H1 (cell line): Measurements from ENCODE around the gene RDH12. TPM values are rescaled to one million over a fixed set of nuclear protein-coding genes. Genes with fewer than 3 reads are reported as not detected.

ENCODE experiments used
- CTCF ChIA-PET: fragments of 300-600 bp; sonication (Branson Sonifier 250); formaldehyde crosslinking; loops from one replicate; lab custom pipeline; 2021; ENCODE audit not compliant: partially characterized antibody; lab: Charles Lee
- POLR2A ChIA-PET: fragments of 300-600 bp; sonication (Branson Sonifier 250); formaldehyde crosslinking; loops from one replicate; lab custom pipeline; 2021; ENCODE audit warnings: inconsistent platforms; ENCODE audit not compliant: partially characterized antibody; lab: Charles Lee
- DNase-seq, 2 experiments: peaks; one replicate each; pipeline versions ENCODE4 v3.0.0 to v3.0.0-alpha.2; 2010 to 2022; ENCODE audit warnings: low spot score in 2 of 2, low read depth in 1 of 2, mixed read lengths in 1 of 2
- FAIRE-seq: peaks from 2 replicates; lab custom pipeline; 2011; peaks lifted over from hg19 to GRCh38; lab: Jason Lieb, UNC
- H2AFZ ChIP-seq: 2 replicates; pipeline ENCODE4 v1.8.1; 2012; ENCODE audit warnings: low read length, inconsistent platforms
- H2AK5ac ChIP-seq: 2 replicates; pipeline ENCODE4 v1.6.1; 2013; ENCODE audit warnings: low read depth, low read length
- H2BK120ac ChIP-seq: replicated peaks from 2 replicates; pipeline ENCODE3; 2013; ENCODE audit warnings: low read depth, low read length, inconsistent platforms
- H2BK12ac ChIP-seq: 2 replicates; pipeline ENCODE4 v1.6.1; 2013; ENCODE audit warnings: low read depth, low read length
- H2BK15ac ChIP-seq: 2 replicates; pipeline ENCODE4 v1.6.1; 2013; ENCODE audit warnings: low read length
- H2BK20ac ChIP-seq: 2 replicates; pipeline ENCODE4 v1.6.1; 2013; ENCODE audit warnings: low read length
- H2BK5ac ChIP-seq: 2 replicates; pipeline ENCODE4 v1.6.1; 2013; ENCODE audit warnings: low read depth, low read length
- H3K14ac ChIP-seq: 2 replicates; pipeline ENCODE4 v1.6.1; 2013; ENCODE audit warnings: inconsistent platforms; ENCODE audit not compliant: insufficient read length
- H3K18ac ChIP-seq: 2 replicates; pipeline ENCODE4 v1.6.1; 2013; ENCODE audit warnings: low read length; ENCODE audit errors: extremely low read depth
- H3K23ac ChIP-seq: 2 replicates; pipeline ENCODE4 v1.6.1; 2013; ENCODE audit warnings: inconsistent platforms; ENCODE audit not compliant: insufficient read length
- H3K23me2 ChIP-seq: 2 replicates; pipeline ENCODE4 v1.6.1; 2013; ENCODE audit warnings: low read depth, low read length
- H3K27ac ChIP-seq: 2 replicates; pipeline ENCODE4 v1.6.1; 2011; ENCODE audit warnings: low read depth, low read length, inconsistent platforms
- H3K27me3 ChIP-seq, 4 experiments: replicated peaks in 1 of 4; 1 replicate in 1 of 4; 2 replicates in 3 of 4; pipeline versions ENCODE4 v1.6.1 to v1.8.1; 2011 to 2013; ENCODE audit warnings: low read length in 3 of 4, mild to moderate bottlenecking in 3 of 4, inconsistent platforms in 2 of 4, mixed read lengths in 2 of 4, moderate library complexity in 1 of 4; ENCODE audit not compliant: control insufficient read depth in 3 of 4, insufficient read depth in 3 of 4; ENCODE audit errors: extremely low read depth in 1 of 4
- H3K36me3 ChIP-seq, 4 experiments: 2 replicates each; pipeline versions ENCODE4 v1.6.1 to v1.8.1; 2011 to 2013; ENCODE audit warnings: mild to moderate bottlenecking in 4 of 4, low read length in 3 of 4, moderate library complexity in 2 of 4, control low read depth in 1 of 4, inconsistent platforms in 1 of 4; ENCODE audit not compliant: insufficient read depth in 4 of 4, control insufficient read depth in 2 of 4
- H3K4ac ChIP-seq: replicated peaks from 2 replicates; pipeline ENCODE3; 2013; ENCODE audit warnings: low read length, low read depth, mixed read lengths, inconsistent platforms; ENCODE audit not compliant: insufficient read length
- H3K4me1 ChIP-seq, 4 experiments: replicated peaks in 1 of 4; 1 replicate in 1 of 4; 2 replicates in 3 of 4; pipeline versions ENCODE4 v1.6.1 to v1.8.1; 2011 to 2013; ENCODE audit warnings: low read length in 3 of 4, inconsistent platforms in 2 of 4, mixed read lengths in 1 of 4; ENCODE audit not compliant: insufficient read depth in 4 of 4, control insufficient read depth in 3 of 4
- H3K4me2 ChIP-seq, 2 experiments: 2 replicates each; pipeline versions ENCODE4 v1.6.1 to v1.8.1; 2011 to 2013; ENCODE audit warnings: low read depth in 2 of 2, low read length in 2 of 2, control low read depth in 1 of 2, inconsistent platforms in 1 of 2, mild to moderate bottlenecking in 1 of 2; ENCODE audit not compliant: insufficient read depth in 1 of 2
- H3K4me3 ChIP-seq, 4 experiments: fragments of 200-600, 300-600 bp in 1 of 4; sonication (generic), shearing (Covaris generic), sonication (Bioruptor Twin) in 1 of 4; 2 replicates each; pipeline versions ENCODE4 v1.5.1 to v1.8.1; 2011 to 2016; ENCODE audit warnings: low read length in 4 of 4, low read depth in 3 of 4, control low read depth in 2 of 4, inconsistent platforms in 2 of 4, mild to moderate bottlenecking in 2 of 4, mixed read lengths in 1 of 4, moderate library complexity in 1 of 4; ENCODE audit not compliant: insufficient read depth in 2 of 4; ENCODE audit errors: extremely low read depth in 1 of 4
- H3K56ac ChIP-seq: replicated peaks from 2 replicates; pipeline ENCODE3; 2013; ENCODE audit warnings: low read depth, mild to moderate bottlenecking, mixed read lengths, low read length, inconsistent platforms; ENCODE audit not compliant: insufficient read length
- H3K79me1 ChIP-seq: 2 replicates; pipeline ENCODE4 v1.6.1; 2013; ENCODE audit warnings: low read depth, low read length, control low read depth
- H3K79me2 ChIP-seq, 2 experiments: 2 replicates each; pipeline versions ENCODE4 v1.6.1 to v1.8.1; 2012 to 2013; ENCODE audit warnings: low read length in 2 of 2, mild to moderate bottlenecking in 2 of 2, inconsistent platforms in 1 of 2; ENCODE audit not compliant: insufficient read depth in 2 of 2, control insufficient read depth in 1 of 2
- H3K9ac ChIP-seq, 4 experiments: replicated peaks in 1 of 4; 1 replicate in 1 of 4; 2 replicates in 3 of 4; pipeline versions ENCODE4 v1.6.1 to v1.8.1; 2011 to 2013; ENCODE audit warnings: low read depth in 3 of 4, low read length in 3 of 4, control low read depth in 2 of 4, mild to moderate bottlenecking in 2 of 4, moderate library complexity in 2 of 4, inconsistent platforms in 1 of 4; ENCODE audit errors: extremely low read depth in 1 of 4
- H3K9me3 ChIP-seq, 2 experiments: 2 replicates each; pipeline versions ENCODE4 v1.6.1 to v1.8.1; 2012 to 2013; ENCODE audit warnings: mild to moderate bottlenecking in 2 of 2, moderate library complexity in 2 of 2, control low read depth in 1 of 2, inconsistent platforms in 1 of 2, low read depth in 1 of 2, low read length in 1 of 2, mixed read lengths in 1 of 2; ENCODE audit not compliant: insufficient read depth in 2 of 2
- H4K20me1 ChIP-seq, 2 experiments: replicated peaks in 1 of 2; 2 replicates each; pipeline versions ENCODE3 to v1.8.1; 2011 to 2013; ENCODE audit warnings: inconsistent platforms in 2 of 2, low read length in 2 of 2, mild to moderate bottlenecking in 1 of 2; ENCODE audit not compliant: insufficient read depth in 2 of 2, control insufficient read depth in 1 of 2
- H4K5ac ChIP-seq: 2 replicates; pipeline ENCODE4 v1.6.1; 2013; ENCODE audit warnings: low read length, low read depth, mixed read lengths, inconsistent platforms; ENCODE audit not compliant: insufficient read length
- H4K8ac ChIP-seq: 2 replicates; pipeline ENCODE4 v1.8.0; 2013; ENCODE audit warnings: mild to moderate bottlenecking, moderate library complexity, low read length, inconsistent platforms; ENCODE audit not compliant: insufficient read depth; ENCODE audit errors: extremely low read depth
- H4K91ac ChIP-seq: replicated peaks from 2 replicates; pipeline ENCODE3; 2013; ENCODE audit warnings: low read length, mixed read lengths, inconsistent platforms; ENCODE audit not compliant: insufficient read length
- ATF2 ChIP-seq: IDR thresholded peaks from 2 replicates; pipeline ENCODE4 v1.6.1; 2012; ENCODE audit warnings: low read length, inconsistent platforms
- CTBP2 ChIP-seq: IDR thresholded peaks from 2 replicates; pipeline ENCODE4 v1.7.0; 2011; ENCODE audit warnings: borderline replicate concordance, mild to moderate bottlenecking, moderate library complexity, mixed read lengths, low read length; ENCODE audit not compliant: insufficient read depth, insufficient read length
- EGR1 ChIP-seq: IDR thresholded peaks from 2 replicates; pipeline ENCODE4 v1.6.1; 2011; ENCODE audit warnings: low read depth, low read length, borderline replicate concordance
- HDAC6 ChIP-seq: IDR thresholded peaks from one replicate; pipeline ENCODE4 v1.7.1; 2012; ENCODE audit warnings: low read depth, mild to moderate bottlenecking, inconsistent platforms, low read length, moderate library complexity
- KDM4A ChIP-seq: IDR thresholded peaks from one replicate; pipeline ENCODE4 v1.7.1; 2012; ENCODE audit warnings: low read depth, mild to moderate bottlenecking, moderate library complexity, low read length, inconsistent platforms; ENCODE audit not compliant: severe bottlenecking
- NANOG ChIP-seq: IDR thresholded peaks from 2 replicates; pipeline ENCODE4 v1.6.1; 2011; ENCODE audit warnings: low read length, low read depth, mild to moderate bottlenecking, inconsistent platforms; ENCODE audit not compliant: insufficient read depth, poor library complexity, severe bottlenecking
- RNF2 ChIP-seq: fragments of 200-900, 300-1000 bp; sonication (generic); IDR thresholded peaks from 2 replicates; pipeline ENCODE4 v1.7.1; 2016; ENCODE audit warnings: borderline replicate concordance, low read depth, mild to moderate bottlenecking, antibody characterized with exemption, low read length; ENCODE audit not compliant: poor library complexity, severe bottlenecking; ENCODE audit errors: missing control alignments
- SAP30 ChIP-seq: fragments of 300-600 bp; sonication (generic); IDR thresholded peaks from 2 replicates; pipeline ENCODE4 v1.7.1; 2012; ENCODE audit warnings: low read length, moderate library complexity, mild to moderate bottlenecking, inconsistent platforms; ENCODE audit not compliant: insufficient read depth, insufficient replicate concordance
- SIX5 ChIP-seq: IDR thresholded peaks from 2 replicates; pipeline ENCODE4 v1.6.1; 2011; ENCODE audit warnings: mild to moderate bottlenecking, low read depth, low read length
- TAF1 ChIP-seq: IDR thresholded peaks from 2 replicates; pipeline ENCODE4 v1.6.1; 2011; ENCODE audit warnings: mild to moderate bottlenecking, low read depth, low read length
- TEAD4 ChIP-seq: IDR thresholded peaks from 2 replicates; pipeline ENCODE4 v1.6.1; 2012; ENCODE audit warnings: low read depth, low read length, inconsistent platforms, mixed read lengths
- WGBS, 2 experiments: shearing (Covaris generic) in 1 of 2; methylation state at CpG; one replicate each; pipeline versions ENCODE4 v1.1.6 to v1.1.7; 2013 to 2015; ENCODE audit warnings: low lambda C conversion rate in 2 of 2, mixed read lengths in 2 of 2, inconsistent platforms in 1 of 2, low coverage in 1 of 2, missing lambda C conversion rate in 1 of 2; ENCODE audit not compliant: insufficient replicate concordance in 2 of 2, insufficient coverage in 1 of 2, insufficient read length in 1 of 2; ENCODE audit errors: extremely low coverage in 1 of 2, missing lambda C conversion rate in 1 of 2; 5-methylcytosine and 5-hydroxymethylcytosine counted together
- polyA plus RNA-seq, 7 experiments: library from polyadenylated mRNA; depleted of rRNA in 3 of 7; stranded (reverse) in 5 of 7; unstranded in 2 of 7; fragments of >200 nt in 5 of 7; fragments of 200-250 nt in 2 of 7; gene quantifications; 1 replicate in 5 of 7; 2 replicates in 1 of 7; 4 replicates in 1 of 7; pipeline versions ENCODE4 v1.2.1 to v1.2.3, GENCODE V29; 2011 to 2013; ENCODE audit warnings: missing spikeins in 2 of 7, mixed read lengths in 2 of 7
- total RNA-seq: library from RNA; stranded (reverse); fragmentation: NEBNext Ultra II Directional; extraction: Animal tissue kit (Norgen Biotek cat#: 25700); gene quantifications from 2 replicates; pipeline ENCODE4 v1.2.1, GENCODE V29; 2021

RDH12 gene
- total and polyA plus RNA-seq, 2 of the 8 experiments (the other 6 are each of a cell fraction or from before 2014, with no cell fraction given), result 1.2 to 1.5 TPM

- FAIRE-seq (no peak), DNase-seq (no peak)
- H3K18ac ChIP-seq, result no peak overlapping the region
- peaks cover 0 to 5% of the 10 kb centered on the region in 2 experiments for H4K20me1 ChIP-seq
- H4K8ac ChIP-seq, result no peak overlapping the region
- H3K36me3 ChIP-seq, result peaks cover 20 to 86% (median 70%) of the 10 kb centered on the region in 4 experiments; a peak in 7 of 8 replicates
- no peak overlapping the region for H3K23ac ChIP-seq
- no peak overlapping the region for H2BK120ac ChIP-seq
- H3K27me3 ChIP-seq, result no peaks in the 10 kb centered on the region
- WGBS, 2 experiments, result 94% methylated on average over 5 of the region's 5 CpGs; no CpG with 5 or more reads in 1 of the 2 experiments
- no peaks in the 10 kb centered on the region for H3K79me2 ChIP-seq
- no peak overlapping the region for H2BK5ac ChIP-seq
- H2AK5ac ChIP-seq, result no peak overlapping the region
- H3K56ac ChIP-seq, result no peak overlapping the region
- H3K4me1 ChIP-seq, result no peaks in the 10 kb centered on the region
- H3K27ac ChIP-seq, result no peak overlapping the region
- H3K9ac ChIP-seq, result no peak overlapping the region
- no peak overlapping the region for H3K4me3 ChIP-seq
- no peaks in the 10 kb centered on the region for H3K23me2 ChIP-seq
- no peak overlapping the region for H2BK15ac ChIP-seq
- H3K9me3 ChIP-seq, result no peaks in the 10 kb centered on the region
- H3K14ac ChIP-seq, result no peak overlapping the region
- no peak overlapping the region for H4K91ac ChIP-seq
- no peak overlapping the region for H2BK20ac ChIP-seq
- H3K4ac ChIP-seq, result no peak overlapping the region
- no peak overlapping the region for H4K5ac ChIP-seq
- no peaks in the 10 kb centered on the region for H3K79me1 ChIP-seq
- no peak overlapping the region for H2BK12ac ChIP-seq
- H3K4me2 ChIP-seq, result no peak overlapping the region
- POLR2A ChIA-PET, result no interaction called here
- H2AFZ ChIP-seq, result no peak overlapping the region
- CTCF ChIA-PET, result interaction anchor here (1.0 kb wide), 1 partner anchor 70 kb away, joined by 3 read pairs; no protein-coding TSS in a partner anchor
- no peak for TF ChIP-seq SIX5
- TF ChIP-seq TEAD4, result no peak
- TF ChIP-seq HDAC6, result no peak
- TF ChIP-seq RNF2, result no peak
- TF ChIP-seq CTBP2, result no peak
- TF ChIP-seq TAF1, result no peak
- no peak for TF ChIP-seq ATF2
- no peak for TF ChIP-seq EGR1
- TF ChIP-seq SAP30, result no peak
- TF ChIP-seq KDM4A, result no peak
- TF ChIP-seq NANOG, result no peak
Observed at GRCh38 chr14:67773844-67774377, 72.2 kb downstream of the RDH12 start.
